HL-60/S4 (cell line): ENCODE measurements around the gene IFRD2.
"Not testable (repeated sequence)": the region's sequence is repeated elsewhere in the genome, so short reads cannot be mapped to it uniquely, and the experiment has no call there.

Experiments used
- in situ Hi-C: fragments of 300-500 bp; cut with MboI; formaldehyde crosslinking; loops from 2 replicates; pipeline ENCODE4 v1.14.3; 2022; ENCODE audit warnings: low sequenced_read_pairs

The IFRD2 gene

DNA sequence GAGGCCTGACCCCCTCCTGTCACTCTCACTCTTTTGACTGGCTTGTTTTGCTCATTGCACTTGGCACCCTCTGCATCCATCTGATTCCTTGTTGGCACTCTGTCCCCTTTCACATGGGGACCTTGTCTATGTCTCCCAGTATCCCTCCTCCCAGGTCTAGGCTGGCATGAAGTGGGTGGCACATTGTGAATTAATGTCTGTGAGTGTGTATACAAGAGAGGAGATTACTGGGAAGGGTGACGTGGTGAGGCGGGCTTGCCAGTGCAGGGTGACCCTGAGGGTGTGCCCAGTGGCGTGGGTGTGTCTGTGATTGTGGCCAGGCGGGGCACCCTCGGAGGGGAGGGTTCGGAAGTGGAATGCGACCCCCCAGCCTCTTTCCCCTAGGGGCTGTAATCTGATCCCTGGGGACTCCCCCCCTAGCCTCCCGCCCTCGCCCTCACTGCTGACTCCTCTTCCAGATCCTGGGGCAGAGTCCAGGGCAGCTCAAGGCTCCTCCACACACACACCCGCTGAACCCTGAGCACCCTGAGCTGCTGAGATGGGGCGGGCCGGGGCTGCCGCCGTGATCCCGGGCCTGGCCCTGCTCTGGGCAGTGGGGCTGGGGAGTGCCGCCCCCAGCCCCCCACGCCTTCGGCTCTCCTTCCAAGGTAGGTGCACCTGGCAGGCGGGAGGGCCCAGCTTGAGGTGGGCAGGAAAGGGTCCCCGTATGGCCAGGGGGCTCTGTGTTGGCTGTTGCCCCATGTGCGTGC is 23.4 kb downstream of the IFRD2 start, which contains the start of gene SEMA3B:
SEMA3B (plus strand) TSS at position 445 of the 749 bp plus-strand sequence; CDS start at position 539, 94 bp downstream.
- in situ Hi-C loops: no loop called here

DNA sequence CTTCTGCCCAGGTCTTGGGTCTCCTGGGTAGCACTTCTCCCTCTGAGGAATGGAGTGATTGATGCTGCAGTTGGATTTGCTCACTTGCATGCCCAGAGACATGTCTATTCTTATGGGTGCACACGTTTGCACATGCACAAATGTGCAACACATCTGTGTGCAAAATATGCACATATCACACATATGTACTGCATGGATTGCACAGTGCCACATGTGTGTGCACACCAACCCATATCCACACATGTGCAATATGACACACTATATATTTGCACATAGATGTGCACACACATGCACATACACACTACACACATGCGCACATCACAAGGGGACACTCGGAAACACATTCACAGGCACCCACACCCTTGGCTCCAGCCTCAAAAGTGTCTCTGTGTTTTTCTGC is 24.0 kb downstream of the IFRD2 start:
- in situ Hi-C loops: no loop called here

DNA sequence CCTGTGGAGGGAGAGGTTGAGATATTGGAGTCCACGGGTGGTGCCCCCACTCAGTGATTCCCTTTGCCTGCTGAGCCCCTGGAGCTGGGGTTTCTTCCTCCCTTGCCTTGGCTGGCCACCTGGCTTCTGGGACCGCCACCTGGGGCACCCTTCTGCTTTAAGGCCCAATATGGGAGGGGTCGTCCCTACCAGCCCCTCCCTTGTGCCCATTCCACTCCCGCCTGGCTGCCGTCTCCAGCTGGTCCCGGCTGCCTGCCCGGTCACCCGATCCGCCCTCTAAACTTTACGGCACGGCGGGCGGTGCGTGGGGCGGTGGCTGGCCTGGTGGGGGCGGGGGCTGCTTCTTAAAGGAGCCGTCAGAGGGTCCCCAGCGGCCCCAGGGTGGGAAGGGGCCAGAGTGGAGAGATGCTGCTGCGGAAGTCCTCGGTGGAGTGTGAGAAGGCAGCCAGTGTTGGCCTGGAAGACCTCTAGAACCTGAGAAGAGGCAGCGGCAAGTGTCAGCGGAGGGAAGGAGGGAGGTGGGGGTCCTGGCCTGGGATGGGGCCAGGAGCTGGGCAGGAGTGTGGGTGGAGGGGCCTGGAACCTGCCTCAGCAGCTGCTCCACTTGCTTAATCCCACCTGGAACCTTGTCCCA is 24.8 kb downstream of the IFRD2 start:
- in situ Hi-C loops: no loop called here

DNA sequence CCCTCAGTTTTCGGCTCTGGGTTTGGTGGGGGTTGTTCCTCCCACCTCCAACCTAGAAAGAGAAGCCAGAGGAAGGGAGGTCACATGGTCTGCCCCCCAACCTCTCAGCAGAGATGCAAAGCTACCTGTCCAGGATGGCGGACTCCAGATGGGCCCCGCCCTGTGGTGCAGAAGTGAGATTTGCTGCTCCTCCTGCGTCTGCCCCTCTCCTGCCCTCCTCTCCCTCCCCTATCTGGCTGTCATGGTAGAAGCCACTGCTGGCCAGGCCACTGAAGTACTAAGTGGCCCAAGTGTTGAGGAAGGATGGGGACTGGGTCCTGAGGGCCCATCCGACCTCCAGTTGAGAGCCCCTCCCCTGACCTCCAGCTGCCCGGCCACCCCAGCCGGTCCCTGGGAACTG is 25.4 kb downstream of the IFRD2 start:
- in situ Hi-C loops: no loop called here

DNA sequence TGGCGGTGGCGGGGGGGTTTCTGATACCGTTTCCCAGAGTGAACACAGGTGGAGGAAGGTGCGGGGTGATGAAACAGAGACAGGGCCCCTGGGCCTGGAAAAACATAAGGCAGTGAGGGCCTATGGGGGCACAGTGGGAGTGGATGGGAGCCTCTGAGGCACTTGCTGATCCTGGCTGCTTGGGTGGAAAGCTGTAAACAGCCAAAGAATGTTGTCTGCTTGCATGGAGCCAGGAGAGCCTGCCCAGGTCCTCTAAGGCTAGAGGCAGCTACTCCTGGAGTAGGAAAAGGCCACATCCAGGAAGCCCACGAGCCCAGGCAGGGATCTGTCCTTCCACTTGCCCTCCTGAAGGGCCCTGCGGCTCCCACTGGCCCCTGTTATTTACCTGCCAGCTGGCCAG is 26.2 kb downstream of the IFRD2 start:
- in situ Hi-C loops: no loop called here

DNA sequence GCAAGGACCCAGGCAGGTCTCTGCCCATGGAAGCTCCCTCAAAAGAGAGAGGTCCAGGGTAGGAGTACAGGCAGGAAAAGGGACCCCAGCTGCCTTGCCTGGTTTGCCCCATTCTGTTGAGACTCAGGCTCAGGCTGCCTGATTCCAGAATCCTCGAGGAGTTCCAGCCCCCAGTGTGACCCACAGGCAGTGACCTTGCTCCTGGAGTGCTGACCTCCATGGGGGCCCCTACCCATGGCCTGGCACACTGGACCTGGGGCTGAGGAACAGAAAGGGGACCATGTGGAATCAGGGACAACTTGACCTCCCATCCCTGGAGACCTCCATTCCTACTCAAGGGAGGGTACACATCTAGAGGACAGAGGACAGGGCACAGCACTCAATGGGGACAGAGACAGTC is 26.7 kb downstream of the IFRD2 start:
- in situ Hi-C loops: no loop called here

DNA sequence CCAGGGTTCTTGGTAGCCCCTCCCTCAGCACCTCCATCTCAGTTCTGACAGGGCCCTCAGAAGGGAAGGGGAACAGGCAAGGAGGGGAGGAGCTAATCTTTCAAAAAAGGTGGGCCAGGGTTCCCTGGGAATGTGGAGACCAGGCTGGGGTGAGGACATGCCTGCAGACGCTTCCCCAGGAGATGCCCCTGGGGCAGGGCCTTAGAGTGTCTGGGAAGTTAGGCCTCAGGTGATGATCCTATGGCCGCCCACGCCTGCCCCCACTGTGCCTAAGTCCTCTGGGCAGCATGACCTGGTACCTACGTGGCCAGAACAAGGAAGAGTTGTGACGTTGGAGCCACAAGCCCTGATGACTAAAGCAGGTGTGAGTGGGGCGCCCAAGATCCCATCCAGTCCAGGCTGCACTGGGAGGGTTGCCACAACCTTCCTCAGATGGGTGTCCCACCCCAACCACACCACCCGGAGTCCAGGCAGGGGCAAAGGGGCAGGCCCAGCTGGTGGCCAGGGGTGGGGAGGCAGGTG is 27.2 kb downstream of the IFRD2 start:
- in situ Hi-C loops: no loop called here

DNA sequence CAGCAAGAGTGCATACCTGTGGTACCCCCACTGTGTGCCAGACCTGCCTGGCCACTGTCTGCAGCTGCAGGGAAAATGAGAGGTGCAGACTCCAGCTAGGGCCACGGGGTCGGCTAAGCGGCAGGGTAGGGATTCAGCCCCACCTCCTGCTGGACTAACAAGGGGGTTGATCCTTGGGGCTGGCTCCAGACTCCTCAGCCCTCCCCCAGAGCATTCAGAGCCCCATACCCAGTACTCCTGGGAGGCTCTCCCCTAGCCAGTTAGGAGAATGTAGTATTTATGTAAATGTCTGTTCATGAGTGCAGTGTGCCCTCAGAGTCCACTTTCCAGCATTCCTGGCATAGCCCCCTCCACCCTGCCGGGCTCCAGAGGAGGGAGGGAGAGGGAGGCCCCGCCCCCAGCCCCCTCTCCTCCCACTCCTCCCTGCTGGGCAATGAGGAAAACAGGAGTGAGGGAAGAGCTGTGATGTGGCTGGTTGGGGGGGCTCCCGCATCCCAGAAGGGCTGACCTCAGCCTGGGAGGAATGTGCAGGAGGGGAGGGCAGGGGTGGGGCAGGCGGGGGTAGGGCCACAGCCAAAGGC is 27.8 kb downstream of the IFRD2 start:
- in situ Hi-C loops: no loop called here

DNA sequence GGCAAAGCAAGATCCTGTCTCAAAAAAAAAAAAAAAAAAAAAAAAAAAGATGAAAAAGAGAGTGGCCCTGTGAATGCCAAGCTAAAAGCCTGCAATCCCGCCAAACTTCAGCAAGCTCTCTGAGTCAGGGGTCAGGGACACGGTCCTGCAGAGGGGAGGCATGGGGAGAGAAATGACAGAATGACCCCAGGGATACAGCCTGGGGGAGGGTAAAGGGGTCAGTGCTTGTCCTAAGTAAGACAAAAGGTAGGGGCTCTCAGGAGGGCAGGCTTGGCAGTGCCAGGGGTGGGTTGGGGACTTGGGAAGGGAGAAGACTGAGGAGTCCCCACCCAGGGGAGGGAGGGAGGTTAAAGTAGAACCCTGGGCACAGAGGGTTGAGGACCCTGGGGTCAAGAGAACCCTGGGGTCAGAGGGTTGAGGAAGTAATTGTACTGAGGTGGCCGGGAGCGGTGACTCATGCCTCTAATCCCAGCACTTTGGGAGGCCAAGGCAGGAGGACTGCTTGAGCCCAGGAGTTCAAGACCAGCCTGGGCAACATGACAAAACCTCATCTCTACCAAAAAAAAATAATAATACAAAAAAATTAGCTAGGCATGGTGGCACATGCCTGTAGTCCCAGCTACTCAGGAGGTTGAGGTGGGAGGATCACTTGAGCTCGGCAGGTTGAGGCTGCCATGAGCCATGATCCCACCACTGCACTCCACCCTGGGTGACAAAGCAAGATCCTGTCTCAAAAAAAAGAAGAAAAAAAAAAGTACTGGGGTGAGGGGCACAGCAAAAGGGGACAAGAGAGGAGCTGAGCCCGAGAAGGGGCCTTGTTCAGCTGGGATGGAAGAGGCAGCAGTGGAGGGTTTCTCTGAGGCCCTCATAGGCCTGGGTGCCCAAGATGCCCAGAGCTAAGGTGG is 28.5 kb downstream of the IFRD2 start:
- in situ Hi-C loops: no loop called here

DNA sequence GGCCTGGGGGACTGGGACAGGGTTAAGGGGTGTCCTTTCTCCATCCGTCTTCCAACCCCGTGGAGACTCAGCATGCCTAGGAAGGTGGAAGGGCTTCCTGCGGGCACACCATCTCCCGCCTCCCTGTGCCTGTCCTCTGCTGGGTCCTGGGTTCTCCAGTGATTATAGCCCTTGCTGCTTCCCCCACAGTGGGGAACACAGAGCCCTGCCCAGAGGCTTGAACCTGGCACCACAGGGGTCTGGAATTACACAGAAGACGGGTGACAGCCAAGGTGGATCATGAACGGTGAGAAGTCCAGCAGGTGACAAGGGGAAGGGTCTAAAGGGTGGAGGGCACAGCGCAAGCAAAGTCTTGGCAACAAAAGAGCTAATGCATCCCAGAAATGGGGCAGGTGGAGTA is 29.5 kb downstream of the IFRD2 start:
- in situ Hi-C loops: no loop called here

DNA sequence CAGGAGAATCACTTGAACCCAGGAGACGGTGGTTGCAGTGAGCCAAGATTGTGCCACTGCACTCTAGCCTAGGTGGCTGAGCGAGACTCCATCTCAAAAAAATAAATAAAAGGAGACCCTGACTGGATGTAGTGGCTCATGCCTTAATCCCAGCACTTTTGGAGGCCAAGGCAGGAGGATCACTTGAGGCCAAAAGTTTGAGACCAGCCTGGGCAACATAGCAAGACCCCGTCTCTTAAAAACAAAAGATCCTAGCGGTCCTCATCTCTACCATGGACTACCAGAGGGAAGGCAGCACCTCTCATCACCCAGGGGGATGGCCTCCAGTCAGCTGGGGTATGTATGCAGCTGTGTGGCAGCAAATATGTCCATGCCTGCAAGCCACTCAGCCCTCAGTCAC is 30.0 kb downstream of the IFRD2 start:
- in situ Hi-C loops: not testable (repeated sequence)

DNA sequence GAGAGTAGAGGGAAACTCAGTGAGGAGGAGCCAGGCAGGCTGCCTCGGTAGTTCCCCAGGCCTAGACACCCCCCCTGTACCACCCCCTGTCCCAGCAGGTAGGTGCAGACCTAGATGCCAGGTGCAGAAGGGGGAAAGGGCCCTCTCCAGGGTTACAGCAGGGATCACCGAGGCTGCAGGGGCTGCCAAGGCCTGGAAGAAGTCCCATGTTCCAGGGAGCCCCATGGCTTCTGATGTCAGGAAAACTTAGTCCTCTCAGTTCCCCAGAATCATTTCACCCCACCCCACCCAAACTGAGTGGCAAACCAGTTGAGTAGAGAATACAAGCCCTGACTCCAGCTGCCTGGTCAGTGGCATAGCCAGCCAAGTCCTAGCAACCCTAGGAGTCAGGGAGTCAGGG is 30.7 kb downstream of the IFRD2 start:
- in situ Hi-C loops: no loop called here

DNA sequence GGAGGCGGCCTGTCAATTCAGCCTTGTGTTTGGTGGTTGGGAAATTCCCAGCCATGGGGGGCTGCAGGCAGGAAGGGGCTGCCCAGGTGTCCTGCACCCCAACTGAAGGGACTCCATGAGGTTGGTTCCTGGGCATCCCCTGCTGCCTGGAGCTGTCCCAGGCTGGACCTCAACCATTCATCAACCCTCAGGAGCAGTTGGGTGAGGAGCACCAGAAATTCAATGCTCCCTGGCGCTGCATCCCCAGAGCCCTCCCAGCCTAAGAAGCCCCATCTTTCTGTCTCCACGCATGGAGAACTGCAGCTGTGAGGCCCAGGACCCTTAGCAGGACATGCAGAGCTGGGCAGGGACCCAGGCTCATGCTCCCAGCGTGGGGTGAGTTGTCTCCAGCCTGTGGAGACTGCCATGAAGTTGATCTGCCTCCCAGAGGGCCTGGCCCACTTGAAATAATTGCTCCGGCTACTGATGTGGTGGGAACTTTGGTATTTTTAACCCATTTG is 31.2 kb downstream of the IFRD2 start:
- in situ Hi-C loops: no loop called here

DNA sequence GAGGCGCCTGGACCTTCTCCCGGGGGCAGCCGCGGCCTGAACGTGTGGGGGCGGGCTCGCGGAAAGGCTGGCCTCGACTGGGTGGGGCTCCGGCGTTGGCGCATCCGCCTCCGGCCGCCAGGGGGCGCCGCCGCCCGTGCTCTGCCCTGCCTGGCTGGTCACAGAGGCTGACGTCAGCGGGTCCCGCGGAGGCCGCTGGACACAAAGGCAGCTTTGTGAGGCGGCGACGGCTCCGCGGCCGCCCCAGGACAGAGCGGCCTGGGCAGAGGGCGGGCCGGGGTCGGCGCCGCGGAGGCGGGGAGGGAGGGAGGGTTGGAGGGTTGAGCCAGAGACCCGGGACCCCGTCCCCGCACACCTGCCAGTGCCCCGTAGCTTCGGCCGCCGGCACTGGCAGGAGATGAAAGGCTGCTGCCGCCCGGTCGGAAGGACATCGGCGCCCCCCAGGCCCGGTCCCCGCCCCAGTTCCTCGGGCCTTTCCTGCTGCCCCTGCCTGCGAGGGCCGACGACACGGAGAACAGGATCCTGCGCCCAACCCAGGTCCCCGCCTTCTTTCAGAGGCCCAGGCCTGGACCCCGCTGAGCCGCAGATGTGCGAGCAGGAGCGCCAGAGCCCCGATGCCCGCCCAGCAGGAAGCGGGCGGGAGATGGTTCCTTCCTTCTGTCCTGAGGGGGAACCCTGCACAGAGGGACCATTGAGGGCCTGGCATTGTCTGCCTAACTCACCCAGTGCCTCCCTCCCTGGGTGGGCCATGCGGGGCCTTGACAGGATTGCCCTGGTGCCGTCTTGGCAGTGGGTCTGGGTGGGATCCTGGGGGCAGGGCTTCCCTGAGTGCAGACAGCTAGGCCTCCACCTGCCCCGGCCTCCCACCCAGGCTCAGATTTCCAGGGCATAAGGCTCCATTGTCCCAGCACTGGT is 31.9 kb downstream of the IFRD2 start:
- in situ Hi-C loops: no loop called here

DNA sequence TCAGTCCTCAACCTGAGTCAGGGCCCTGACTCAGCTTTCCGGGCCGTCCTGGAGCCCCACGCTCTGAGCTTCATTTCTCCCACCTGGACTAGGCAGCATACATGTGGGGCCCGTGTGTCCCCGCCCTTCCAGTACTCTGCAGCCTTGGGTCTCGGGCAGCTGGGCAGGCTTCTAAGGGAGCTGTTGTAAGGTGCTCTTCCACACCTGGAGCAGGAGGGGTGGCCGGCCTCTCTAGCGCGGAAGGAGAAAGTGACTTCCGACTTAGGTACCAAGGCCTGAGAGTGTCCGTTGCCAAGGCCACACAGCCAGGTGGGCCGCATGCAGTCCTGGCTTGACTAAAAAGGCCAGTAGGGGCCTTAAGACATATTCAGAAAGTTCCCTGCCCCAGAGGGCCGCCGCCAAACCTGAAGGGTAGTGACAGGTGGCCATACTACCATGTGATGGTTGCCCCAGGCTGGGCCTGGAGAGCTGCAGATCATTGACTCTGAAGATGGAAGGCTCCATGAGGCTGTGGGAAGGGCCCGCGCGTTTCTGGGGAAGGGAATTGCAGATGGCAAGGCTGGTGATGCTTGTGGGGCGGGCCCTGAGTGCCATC is 32.7 kb downstream of the IFRD2 start:
- in situ Hi-C loops: no loop called here

DNA sequence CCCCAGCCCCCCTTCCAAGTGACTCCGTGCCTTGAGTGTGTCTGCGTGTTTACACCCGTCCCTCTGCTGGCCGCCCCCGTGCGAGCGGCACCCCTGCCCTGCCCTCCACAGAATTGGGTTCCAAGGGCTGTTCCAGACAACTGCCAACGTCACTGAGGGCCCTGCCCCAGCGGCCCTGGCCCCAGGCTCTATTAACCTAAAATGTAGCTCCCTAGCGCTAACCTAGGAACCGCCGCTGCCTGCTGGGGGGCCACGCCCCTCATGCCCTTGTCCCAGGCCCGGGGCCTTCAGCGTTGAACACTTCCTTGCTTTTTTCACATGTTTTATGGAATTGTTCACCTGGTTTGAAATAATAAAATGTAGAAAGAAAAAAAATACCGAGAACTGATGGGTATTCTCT is 33.2 kb downstream of the IFRD2 start:
- in situ Hi-C loops: no loop called here

DNA sequence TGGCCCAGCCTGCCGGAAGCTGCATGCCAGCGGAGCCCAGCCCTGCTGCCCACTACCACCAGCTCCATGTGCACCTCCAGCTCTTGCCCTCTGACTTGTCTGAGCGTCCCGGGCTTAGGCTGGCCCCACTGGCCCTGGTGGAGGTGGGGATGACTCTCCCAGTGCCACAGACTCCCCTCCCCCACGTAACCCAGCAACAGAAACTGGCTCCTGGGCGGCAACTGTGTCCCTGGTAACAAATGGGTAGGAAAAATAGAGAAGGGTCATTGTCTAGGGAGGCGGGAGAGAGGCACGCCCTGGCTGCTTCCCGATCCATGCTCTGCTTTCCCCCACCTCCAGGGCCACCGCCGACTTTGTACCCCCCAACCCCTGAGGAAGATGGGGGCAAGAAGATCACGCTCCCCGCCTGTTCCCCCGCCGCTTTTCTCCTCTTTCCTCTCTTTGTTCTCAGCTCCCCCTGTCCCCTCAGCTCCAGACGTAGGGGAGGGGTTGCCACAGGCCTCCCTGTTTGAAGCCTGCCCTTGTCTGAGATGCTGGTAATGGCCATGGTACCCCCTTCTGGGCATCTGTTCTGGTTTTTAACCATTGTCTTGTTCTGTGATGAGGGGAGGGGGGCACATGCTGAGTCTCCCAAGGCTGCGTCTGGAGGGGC is 34.1 kb downstream of the IFRD2 start:
- in situ Hi-C loops: no loop called here

DNA sequence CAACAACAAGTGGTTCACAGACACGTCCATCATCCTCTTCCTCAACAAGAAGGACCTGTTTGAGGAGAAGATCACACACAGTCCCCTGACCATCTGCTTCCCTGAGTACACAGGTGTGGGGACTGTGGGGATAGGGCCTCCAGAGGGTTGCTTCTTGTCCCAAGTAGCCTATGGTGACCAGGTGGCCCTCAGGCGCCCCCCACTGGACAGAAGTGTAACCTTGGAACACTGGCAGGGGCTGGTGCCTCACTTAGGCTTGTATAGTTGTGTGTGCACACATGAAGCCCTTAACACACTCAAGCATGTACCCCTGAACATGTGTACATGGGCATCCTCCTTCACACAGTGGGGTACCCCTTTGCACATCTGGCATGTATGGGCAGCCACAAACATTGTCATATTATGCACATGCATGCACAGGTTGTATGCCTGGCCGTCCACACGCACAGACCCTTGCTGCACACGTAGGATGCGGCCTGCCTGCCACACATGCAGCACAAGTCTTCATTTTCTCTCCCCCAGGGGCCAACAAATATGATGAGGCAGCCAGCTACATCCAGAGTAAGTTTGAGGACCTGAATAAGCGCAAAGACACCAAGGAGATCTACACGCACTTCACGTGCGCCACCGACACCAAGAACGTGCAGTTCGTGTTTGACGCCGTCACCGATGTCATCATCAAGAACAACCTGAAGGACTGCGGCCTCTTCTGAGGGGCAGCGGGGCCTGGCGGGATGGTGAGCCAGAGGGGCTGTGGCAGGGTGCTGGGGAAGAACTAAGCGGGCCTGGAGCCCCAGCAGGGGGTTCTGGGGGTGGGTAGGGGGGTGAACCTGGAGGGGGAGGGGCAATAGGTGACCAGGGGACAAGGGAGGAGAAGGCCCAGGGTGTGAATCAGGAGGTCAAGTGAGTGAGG is 35.0 kb downstream of the IFRD2 start:
- in situ Hi-C loops: no loop called here
